Measurements from ENCODE around the gene CDY2B.
"Not testable (repeated sequence)": the region's sequence is repeated elsewhere in the genome, so short reads cannot be mapped to it uniquely, and the experiment has no call there.

DNA sequence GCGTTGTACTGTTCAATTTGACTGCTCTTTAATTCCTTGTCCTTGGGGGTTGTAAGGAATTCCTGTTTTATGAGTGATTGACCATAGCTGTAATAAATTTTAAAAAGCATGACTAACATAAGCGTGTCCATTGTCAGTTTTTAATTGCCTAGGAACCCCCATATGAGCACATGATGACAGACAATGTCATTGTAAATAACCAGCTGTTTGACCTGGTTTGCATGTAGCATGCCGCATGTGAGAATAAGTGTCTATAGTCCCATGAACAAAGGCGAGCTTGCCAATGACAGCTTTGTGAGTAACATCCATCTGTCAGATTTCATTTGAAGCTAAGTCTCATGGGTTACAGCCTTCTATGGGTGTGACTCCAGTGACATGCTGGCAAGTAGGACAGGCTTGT, 30.9 kb downstream of the CDY2B start:
- not testable (repeated sequence) for TF ChIP-seq POLR2AphosphoS5, EP300 (IDR thresholded peaks at IDR 0.05)
- TF ChIP-seq, protein P1, sequence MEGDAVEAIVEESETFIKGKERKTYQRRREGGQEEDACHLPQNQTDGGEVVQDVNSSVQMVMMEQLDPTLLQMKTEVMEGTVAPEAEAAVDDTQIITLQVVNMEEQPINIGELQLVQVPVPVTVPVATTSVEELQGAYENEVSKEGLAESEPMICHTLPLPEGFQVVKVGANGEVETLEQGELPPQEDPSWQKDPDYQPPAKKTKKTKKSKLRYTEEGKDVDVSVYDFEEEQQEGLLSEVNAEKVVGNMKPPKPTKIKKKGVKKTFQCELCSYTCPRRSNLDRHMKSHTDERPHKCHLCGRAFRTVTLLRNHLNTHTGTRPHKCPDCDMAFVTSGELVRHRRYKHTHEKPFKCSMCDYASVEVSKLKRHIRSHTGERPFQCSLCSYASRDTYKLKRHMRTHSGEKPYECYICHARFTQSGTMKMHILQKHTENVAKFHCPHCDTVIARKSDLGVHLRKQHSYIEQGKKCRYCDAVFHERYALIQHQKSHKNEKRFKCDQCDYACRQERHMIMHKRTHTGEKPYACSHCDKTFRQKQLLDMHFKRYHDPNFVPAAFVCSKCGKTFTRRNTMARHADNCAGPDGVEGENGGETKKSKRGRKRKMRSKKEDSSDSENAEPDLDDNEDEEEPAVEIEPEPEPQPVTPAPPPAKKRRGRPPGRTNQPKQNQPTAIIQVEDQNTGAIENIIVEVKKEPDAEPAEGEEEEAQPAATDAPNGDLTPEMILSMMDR (IDR thresholded peaks at IDR 0.05): not testable (repeated sequence)

Data from esophagus muscularis mucosa (tissue), 4 donors.